ENCODE data around the gene BORCS6. TPM values are rescaled to one million over a fixed set of nuclear protein-coding genes. Genes with fewer than 3 reads are reported as not detected.

BORCS6 gene
- total RNA-seq, 1 experiment from 2014 or later = 9.3 TPM

DNA sequence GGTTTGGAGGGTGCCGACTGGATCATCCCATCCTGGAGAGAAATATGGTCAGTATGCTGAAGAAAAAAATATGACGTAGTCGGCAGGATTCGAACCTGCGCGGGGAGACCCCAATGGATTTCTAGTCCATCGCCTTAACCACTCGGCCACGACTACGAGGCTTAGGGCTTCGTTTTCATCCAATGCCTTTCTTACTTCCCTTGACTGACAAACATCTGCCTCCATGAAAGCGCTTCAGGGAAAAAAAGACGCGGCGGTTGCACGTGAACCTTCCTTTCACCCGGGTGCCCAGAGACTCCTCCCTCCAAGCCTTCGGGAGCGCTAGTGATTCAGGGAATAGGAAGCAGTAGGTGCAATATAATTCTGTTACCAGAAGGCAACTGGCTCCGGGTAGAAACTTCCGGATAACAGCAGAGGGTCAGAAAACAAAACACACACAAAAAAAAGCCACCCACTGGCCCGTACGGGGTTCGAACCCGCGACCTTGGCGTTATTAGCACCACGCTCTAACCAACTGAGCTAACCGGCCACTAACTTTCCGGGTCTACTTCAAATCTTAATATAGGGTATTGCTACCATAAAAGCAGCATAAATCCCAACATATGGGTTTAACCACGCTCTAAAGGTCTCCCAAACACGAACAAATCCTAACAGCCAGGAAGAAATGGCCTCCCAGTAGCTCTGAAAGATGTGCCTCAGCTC lies 36.7 kb upstream of the BORCS6 start:
- H3K4me3 ChIP-seq (ENCODE audit: low read depth in 2 of 2, low read length in 2 of 2) = peak overlapping the region; percentile 49 to 54
- CTCF ChIA-PET = no interaction called here

DNA sequence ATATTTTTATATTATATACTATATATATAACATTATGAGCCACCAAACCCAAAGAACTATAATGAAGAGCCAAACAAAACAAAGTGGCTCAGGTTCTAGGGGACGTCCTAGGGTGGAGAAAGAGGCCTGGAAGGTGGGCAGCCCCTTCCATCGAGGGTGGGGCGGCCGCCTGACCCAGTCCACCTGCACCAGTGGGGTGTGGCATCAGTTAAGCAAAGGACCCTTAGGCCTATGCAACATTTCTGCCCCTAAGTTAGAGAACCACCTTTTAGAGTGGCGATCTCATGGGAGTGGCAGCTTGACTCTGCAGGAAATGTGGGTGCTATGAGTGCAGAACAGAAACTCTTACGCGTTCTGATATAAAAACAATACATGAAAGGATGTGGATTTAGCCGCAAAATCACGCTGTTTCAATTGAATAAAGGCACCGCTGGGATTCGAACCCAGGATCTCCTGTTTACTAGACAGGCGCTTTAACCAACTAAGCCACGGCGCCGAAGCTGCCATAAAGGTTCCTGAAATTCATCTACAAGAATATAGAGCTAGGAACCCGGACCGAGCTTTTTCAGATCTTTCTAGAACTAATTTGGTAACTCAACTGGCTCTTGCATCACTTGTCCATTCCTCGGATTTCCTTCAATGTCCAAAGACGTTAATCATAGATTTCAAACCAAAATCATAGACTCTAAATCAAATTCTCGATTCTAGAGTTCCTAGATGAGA lies 36.0 kb upstream of the BORCS6 start:
- Histone ChIP-seq H3K4me1 (ENCODE audit: control insufficient read depth, insufficient read depth, low read length) (peaks cover 16% of the 10 kb centered on the region), H3K4me3 (ENCODE audit: low read depth in 2 of 2, low read length in 2 of 2) (peak overlapping the region; percentile 49 to 54), H3K36me3 (ENCODE audit: control insufficient read depth, insufficient read depth, low read length) (peaks cover 2% of the 10 kb centered on the region; the same call in 1 of the 2 replicates), H3K27ac (ENCODE audit: low read length) (peak overlapping the region; percentile 93), H3K9me3 (ENCODE audit: control insufficient read depth, insufficient read depth, low read depth, low read length) (no peaks in the 10 kb centered on the region), H3K27me3 (ENCODE audit: control insufficient read depth, insufficient read depth, low read length) (no peaks in the 10 kb centered on the region)
- peak; percentile 93 for DNase-seq (ENCODE audit: low read depth, low spot score)
- intact Hi-C loops (cut with micrococcal nuclease; ENCODE audit: unreplicated experiment) (loop anchor here (10.0 kb wide), 1 partner anchor 101 kb away; the partner anchor contains the start of gene HES7), in situ Hi-C loops (cut with HindIII; ENCODE audit: low pct_unique_long_range_greater_than_20kb, low sequenced_read_pairs) (no loop called here)
- ATAC-seq = peak; percentile 17
- ChIA-PET CTCF (no interaction called here), POLR2A (no interaction called here)
- TF ChIP-seq SIN3A (IDR thresholded peaks at IDR 0.05; ENCODE audit: borderline replicate concordance, insufficient read depth, low read depth, low read length) (no peak), POLR2AphosphoS5 (IDR thresholded peaks at IDR 0.05; ENCODE audit: low read depth, low read length) (peak; percentile 86), TCF7L2 (IDR thresholded peaks at IDR 0.05; ENCODE audit: low read depth, low read length) (peak; percentile 60; the same call in 1 of the 2 replicates)
- TF ChIP-seq, protein P1, sequence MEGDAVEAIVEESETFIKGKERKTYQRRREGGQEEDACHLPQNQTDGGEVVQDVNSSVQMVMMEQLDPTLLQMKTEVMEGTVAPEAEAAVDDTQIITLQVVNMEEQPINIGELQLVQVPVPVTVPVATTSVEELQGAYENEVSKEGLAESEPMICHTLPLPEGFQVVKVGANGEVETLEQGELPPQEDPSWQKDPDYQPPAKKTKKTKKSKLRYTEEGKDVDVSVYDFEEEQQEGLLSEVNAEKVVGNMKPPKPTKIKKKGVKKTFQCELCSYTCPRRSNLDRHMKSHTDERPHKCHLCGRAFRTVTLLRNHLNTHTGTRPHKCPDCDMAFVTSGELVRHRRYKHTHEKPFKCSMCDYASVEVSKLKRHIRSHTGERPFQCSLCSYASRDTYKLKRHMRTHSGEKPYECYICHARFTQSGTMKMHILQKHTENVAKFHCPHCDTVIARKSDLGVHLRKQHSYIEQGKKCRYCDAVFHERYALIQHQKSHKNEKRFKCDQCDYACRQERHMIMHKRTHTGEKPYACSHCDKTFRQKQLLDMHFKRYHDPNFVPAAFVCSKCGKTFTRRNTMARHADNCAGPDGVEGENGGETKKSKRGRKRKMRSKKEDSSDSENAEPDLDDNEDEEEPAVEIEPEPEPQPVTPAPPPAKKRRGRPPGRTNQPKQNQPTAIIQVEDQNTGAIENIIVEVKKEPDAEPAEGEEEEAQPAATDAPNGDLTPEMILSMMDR (IDR thresholded peaks at IDR 0.05) = no peak
- TF ChIP-seq, protein P2, sequence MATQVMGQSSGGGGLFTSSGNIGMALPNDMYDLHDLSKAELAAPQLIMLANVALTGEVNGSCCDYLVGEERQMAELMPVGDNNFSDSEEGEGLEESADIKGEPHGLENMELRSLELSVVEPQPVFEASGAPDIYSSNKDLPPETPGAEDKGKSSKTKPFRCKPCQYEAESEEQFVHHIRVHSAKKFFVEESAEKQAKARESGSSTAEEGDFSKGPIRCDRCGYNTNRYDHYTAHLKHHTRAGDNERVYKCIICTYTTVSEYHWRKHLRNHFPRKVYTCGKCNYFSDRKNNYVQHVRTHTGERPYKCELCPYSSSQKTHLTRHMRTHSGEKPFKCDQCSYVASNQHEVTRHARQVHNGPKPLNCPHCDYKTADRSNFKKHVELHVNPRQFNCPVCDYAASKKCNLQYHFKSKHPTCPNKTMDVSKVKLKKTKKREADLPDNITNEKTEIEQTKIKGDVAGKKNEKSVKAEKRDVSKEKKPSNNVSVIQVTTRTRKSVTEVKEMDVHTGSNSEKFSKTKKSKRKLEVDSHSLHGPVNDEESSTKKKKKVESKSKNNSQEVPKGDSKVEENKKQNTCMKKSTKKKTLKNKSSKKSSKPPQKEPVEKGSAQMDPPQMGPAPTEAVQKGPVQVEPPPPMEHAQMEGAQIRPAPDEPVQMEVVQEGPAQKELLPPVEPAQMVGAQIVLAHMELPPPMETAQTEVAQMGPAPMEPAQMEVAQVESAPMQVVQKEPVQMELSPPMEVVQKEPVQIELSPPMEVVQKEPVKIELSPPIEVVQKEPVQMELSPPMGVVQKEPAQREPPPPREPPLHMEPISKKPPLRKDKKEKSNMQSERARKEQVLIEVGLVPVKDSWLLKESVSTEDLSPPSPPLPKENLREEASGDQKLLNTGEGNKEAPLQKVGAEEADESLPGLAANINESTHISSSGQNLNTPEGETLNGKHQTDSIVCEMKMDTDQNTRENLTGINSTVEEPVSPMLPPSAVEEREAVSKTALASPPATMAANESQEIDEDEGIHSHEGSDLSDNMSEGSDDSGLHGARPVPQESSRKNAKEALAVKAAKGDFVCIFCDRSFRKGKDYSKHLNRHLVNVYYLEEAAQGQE (IDR thresholded peaks at IDR 0.05; ENCODE audit: insufficient read depth in 1 of 2, low read depth in 2 of 2, low read length in 1 of 2) = no peak
- BruUV-seq (replicated peaks) = no TSS peak

More for the DNA sequence above, 36.7 kb upstream of the BORCS6 start:
- TF ChIP-seq POLR2AphosphoS5 (IDR thresholded peaks at IDR 0.05; ENCODE audit: low read depth, low read length) = peak; percentile 97
- TF ChIP-seq SIN3A (IDR thresholded peaks at IDR 0.05; ENCODE audit: borderline replicate concordance, insufficient read depth, low read depth, low read length) = 0 out of 2 replicates have a peak, but pooled peaks have one; percentile 45
- TF ChIP-seq TCF7L2 (IDR thresholded peaks at IDR 0.05; ENCODE audit: low read depth, low read length) = no peak; the same call in 1 of the 2 replicates
- DNase-seq (ENCODE audit: low read depth, low spot score) (peak; percentile 96), ATAC-seq (peak; percentile 65)
- POLR2A ChIA-PET = no interaction called here
- Histone ChIP-seq H3K9me3 (ENCODE audit: control insufficient read depth, insufficient read depth, low read depth, low read length) (no peaks in the 10 kb centered on the region), H3K27ac (ENCODE audit: low read length) (peak overlapping the region; percentile 93), H3K27me3 (ENCODE audit: control insufficient read depth, insufficient read depth, low read length) (no peaks in the 10 kb centered on the region), H3K4me1 (ENCODE audit: control insufficient read depth, insufficient read depth, low read length) (peaks cover 16% of the 10 kb centered on the region), H3K36me3 (ENCODE audit: control insufficient read depth, insufficient read depth, low read length) (peaks cover 2% of the 10 kb centered on the region)
- BruUV-seq (replicated peaks) = no TSS peak
- intact Hi-C loops (cut with micrococcal nuclease; ENCODE audit: unreplicated experiment) (loop anchor here (10.0 kb wide), 1 partner anchor 102 kb away; the partner anchor contains the start of gene HES7), in situ Hi-C loops (cut with HindIII; ENCODE audit: low pct_unique_long_range_greater_than_20kb, low sequenced_read_pairs) (no loop called here)

Data from Panc1 (cell line).